Measurements from ENCODE around the gene TENT4B.

The TENT4B gene

GRCh38 chr16:50197582-50197981 is 44.5 kb downstream of the TENT4B start:
- DNase-seq (ENCODE audit: extremely low spot score) = no peak
- ChIA-PET POLR2A (interaction anchor here (0.6 kb wide), 1 partner anchor 71 kb away, joined by 5 read pairs; no protein-coding TSS in a partner anchor), CTCF (interaction anchor here (1.1 to 9.1 kb wide), 5 partner anchors 13 to 609 kb away, joined by 3 to 97 read pairs (median 4); no protein-coding TSS in a partner anchor)
- TF ChIP-seq CTCF (IDR thresholded peaks at IDR 0.05; ENCODE audit: control extremely low read depth, extremely low read depth, low read depth, missing control alignments) = no peak

- no peak for DNase-seq (ENCODE audit: extremely low spot score)
- ChIA-PET CTCF (interaction anchor here (1.0 to 9.1 kb wide), 7 partner anchors 8 to 174 kb away, joined by 3 to 97 read pairs (median 6); partner anchors contain the start of genes CNEP1R1 and HEATR3), POLR2A (no interaction called here)
- TF ChIP-seq CTCF (IDR thresholded peaks at IDR 0.05; ENCODE audit: control extremely low read depth, extremely low read depth, low read depth, missing control alignments) = no peak
These were observed 45.8 kb downstream of the TENT4B start for GRCh38 chr16:50198802-50199403.

GRCh38 chr16:50201787-50202186 is 48.7 kb downstream of the TENT4B start:
- CTCF ChIA-PET = interaction anchor here (1.1 to 9.1 kb wide), 3 partner anchors 9 to 176 kb away, joined by 3 to 97 read pairs (median 16); partner anchors contain the start of gene CNEP1R1
- POLR2A ChIA-PET = no interaction called here

GRCh38 chr16:50202926-50203624 is 50.0 kb downstream of the TENT4B start:
- TF ChIP-seq CTCF (IDR thresholded peaks at IDR 0.05; ENCODE audit: control extremely low read depth, extremely low read depth, low read depth, missing control alignments) = no peak
- ChIA-PET CTCF (interaction anchor here (1.3 to 9.1 kb wide), 5 partner anchors 7 to 603 kb away, joined by 3 to 97 read pairs (median 7); partner anchors contain the start of gene CNEP1R1), POLR2A (no interaction called here)
- no peak for DNase-seq (ENCODE audit: extremely low spot score)

More at GRCh38 chr16:50201787-50202186, 48.7 kb downstream of the TENT4B start:
- no peak for TF ChIP-seq CTCF (IDR thresholded peaks at IDR 0.05; ENCODE audit: control extremely low read depth, extremely low read depth, low read depth, missing control alignments)
- no peak for DNase-seq (ENCODE audit: extremely low spot score)

- no peak for TF ChIP-seq CTCF (IDR thresholded peaks at IDR 0.05; ENCODE audit: control extremely low read depth, extremely low read depth, low read depth, missing control alignments)
- ChIA-PET CTCF (interaction anchor here (1.3 to 2.7 kb wide), 5 partner anchors 136 to 603 kb away, joined by 3 to 16 read pairs (median 6); partner anchors contain the start of gene CNEP1R1), POLR2A (no interaction called here)
- DNase-seq (ENCODE audit: extremely low spot score) = no peak
These were observed 50.6 kb downstream of the TENT4B start for GRCh38 chr16:50203681-50204080.

GRCh38 chr16:50204453-50205108 is 51.5 kb downstream of the TENT4B start:
- no peak for TF ChIP-seq CTCF (IDR thresholded peaks at IDR 0.05; ENCODE audit: control extremely low read depth, extremely low read depth, low read depth, missing control alignments)
- DNase-seq (ENCODE audit: extremely low spot score) = no peak
- ChIA-PET POLR2A (no interaction called here), CTCF (interaction anchor here (1.3 to 2.3 kb wide), 4 partner anchors 137 to 602 kb away, joined by 3 to 7 read pairs (median 5); partner anchors contain the start of gene CNEP1R1)

Data from GM10248 (cell line).